H1 (cell line): ENCODE measurements around the gene TMEM222. TPM values are rescaled to one million over a fixed set of nuclear protein-coding genes. Genes with fewer than 3 reads are reported as not detected.

ENCODE experiments used
- CBX8 ChIP-seq: fragments of 300-800, 300-1000 bp; sonication (generic); IDR thresholded peaks from 2 replicates; pipeline ENCODE4 v1.7.1; 2016; ENCODE audit warnings: low read depth, low read length, borderline replicate concordance
- FOSL1 ChIP-seq: IDR thresholded peaks from 2 replicates; pipeline ENCODE4 v1.6.1; 2011; ENCODE audit warnings: mild to moderate bottlenecking, low read depth, low read length, moderate library complexity; ENCODE audit not compliant: insufficient read depth
- SAP30 ChIP-seq: fragments of 300-600 bp; sonication (generic); IDR thresholded peaks from 2 replicates; pipeline ENCODE4 v1.7.1; 2012; ENCODE audit warnings: low read length, moderate library complexity, mild to moderate bottlenecking, inconsistent platforms; ENCODE audit not compliant: insufficient read depth, insufficient replicate concordance
- SIN3A ChIP-seq, 2 experiments: IDR thresholded peaks in 1 of 2; conservative IDR thresholded peaks in 1 of 2; 2 replicates each; pipeline ENCODE4 v1.6.1; 2011 to 2012; ENCODE audit warnings: low read length in 2 of 2, improper control_type of control experiment in 1 of 2, low read depth in 1 of 2, mild to moderate bottlenecking in 1 of 2
- SIX5 ChIP-seq: IDR thresholded peaks from 2 replicates; pipeline ENCODE4 v1.6.1; 2011; ENCODE audit warnings: mild to moderate bottlenecking, low read depth, low read length
- SP1 ChIP-seq: IDR thresholded peaks from 2 replicates; pipeline ENCODE4 v1.6.1; 2011; ENCODE audit warnings: low read depth, low read length
- TEAD4 ChIP-seq: IDR thresholded peaks from 2 replicates; pipeline ENCODE4 v1.6.1; 2012; ENCODE audit warnings: low read depth, low read length, inconsistent platforms, mixed read lengths
- polyA plus RNA-seq, 7 experiments: library from polyadenylated mRNA; depleted of rRNA in 3 of 7; stranded (reverse) in 5 of 7; unstranded in 2 of 7; fragments of >200 nt in 5 of 7; fragments of 200-250 nt in 2 of 7; gene quantifications; 1 replicate in 5 of 7; 2 replicates in 1 of 7; 4 replicates in 1 of 7; pipeline versions ENCODE4 v1.2.1 to v1.2.3, GENCODE V29; 2011 to 2013; ENCODE audit warnings: missing spikeins in 2 of 7, mixed read lengths in 2 of 7
- total RNA-seq: library from RNA; stranded (reverse); fragmentation: NEBNext Ultra II Directional; extraction: Animal tissue kit (Norgen Biotek cat#: 25700); gene quantifications from 2 replicates; pipeline ENCODE4 v1.2.1, GENCODE V29; 2021
- TF ChIP-seq, protein P1 (sequence below): IDR thresholded peaks from 2 replicates; pipeline ENCODE4 v1.6.1; 2011; ENCODE audit warnings: low read length, improper control_type of control experiment

TMEM222 gene
- total and polyA plus RNA-seq, 2 of the 8 experiments (the other 6 are each of a cell fraction or from before 2014, with no cell fraction given): 27.0 to 51.8 TPM

DNA sequence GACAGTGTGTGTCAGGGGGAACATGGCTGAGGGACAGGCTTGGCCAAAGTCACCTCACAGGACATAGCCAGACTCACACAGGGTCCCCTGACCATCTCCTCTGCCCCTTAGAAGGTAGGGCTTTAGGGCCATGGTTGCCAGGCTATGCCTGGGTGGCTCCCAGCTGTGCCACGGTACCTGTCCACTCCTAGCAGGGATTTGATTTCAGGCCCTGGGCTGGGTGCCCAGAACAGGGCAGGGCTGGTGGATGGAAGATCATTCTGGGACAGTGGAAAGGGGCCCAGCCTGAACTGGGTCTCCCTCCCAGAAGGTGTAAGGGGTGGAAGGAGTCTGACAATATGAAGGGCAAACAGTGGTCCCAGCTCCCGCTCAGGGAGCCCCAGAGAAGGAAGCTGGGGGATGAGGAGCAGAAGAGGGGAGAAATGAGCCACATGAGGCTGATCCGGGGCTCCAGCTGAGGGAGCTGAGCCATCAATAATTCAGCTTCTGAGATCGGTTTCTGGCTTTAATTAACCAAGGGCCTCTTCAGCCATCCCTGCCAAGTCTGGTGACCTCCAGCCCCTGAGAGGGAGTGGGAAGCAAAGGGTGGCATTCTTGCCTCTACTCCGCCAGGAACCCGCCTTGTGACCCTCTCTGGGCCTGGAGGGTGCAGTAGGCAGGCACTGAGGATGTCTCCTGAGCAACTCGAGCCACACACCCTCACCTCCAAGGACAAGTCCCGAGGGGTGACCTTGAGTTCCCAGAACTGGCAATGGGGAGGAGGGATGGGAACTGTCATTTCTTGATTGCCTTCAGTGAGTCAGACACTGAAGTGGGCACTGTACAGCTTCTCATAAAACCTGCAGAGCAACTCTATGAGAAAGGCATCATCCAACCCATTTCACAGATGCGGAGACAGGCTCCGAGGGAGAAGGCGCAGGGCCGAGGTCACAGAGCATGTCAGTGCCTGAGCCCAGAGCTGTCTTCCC, 59.1 kb downstream of the TMEM222 start (continued):
- TF ChIP-seq SP1: no peak
- no peak for TF ChIP-seq SIX5
- TF ChIP-seq SAP30: no peak
- TF ChIP-seq, protein P1, sequence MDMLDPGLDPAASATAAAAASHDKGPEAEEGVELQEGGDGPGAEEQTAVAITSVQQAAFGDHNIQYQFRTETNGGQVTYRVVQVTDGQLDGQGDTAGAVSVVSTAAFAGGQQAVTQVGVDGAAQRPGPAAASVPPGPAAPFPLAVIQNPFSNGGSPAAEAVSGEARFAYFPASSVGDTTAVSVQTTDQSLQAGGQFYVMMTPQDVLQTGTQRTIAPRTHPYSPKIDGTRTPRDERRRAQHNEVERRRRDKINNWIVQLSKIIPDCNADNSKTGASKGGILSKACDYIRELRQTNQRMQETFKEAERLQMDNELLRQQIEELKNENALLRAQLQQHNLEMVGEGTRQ: no peak
- TF ChIP-seq TEAD4: no peak
- no peak for TF ChIP-seq SIN3A (conservative IDR thresholded peaks at IDR 0.05 in 1 of 2, IDR thresholded peaks at IDR 0.05 in 1 of 2; ENCODE audit: low read depth in 1 of 2, low read length in 2 of 2)
- no peak for TF ChIP-seq FOSL1
- TF ChIP-seq CBX8: no peak
